GM04504 (cell line): ENCODE measurements around the gene CD36.
"Not testable (repeated sequence)": the region's sequence is repeated elsewhere in the genome, so short reads cannot be mapped to it uniquely, and the experiment has no call there.

Experiments
- DNase-seq: peaks from one replicate; pipeline ENCODE4 v3.0.0-alpha.2; 2012; ENCODE audit warnings: low read depth

Gene CD36

DNA sequence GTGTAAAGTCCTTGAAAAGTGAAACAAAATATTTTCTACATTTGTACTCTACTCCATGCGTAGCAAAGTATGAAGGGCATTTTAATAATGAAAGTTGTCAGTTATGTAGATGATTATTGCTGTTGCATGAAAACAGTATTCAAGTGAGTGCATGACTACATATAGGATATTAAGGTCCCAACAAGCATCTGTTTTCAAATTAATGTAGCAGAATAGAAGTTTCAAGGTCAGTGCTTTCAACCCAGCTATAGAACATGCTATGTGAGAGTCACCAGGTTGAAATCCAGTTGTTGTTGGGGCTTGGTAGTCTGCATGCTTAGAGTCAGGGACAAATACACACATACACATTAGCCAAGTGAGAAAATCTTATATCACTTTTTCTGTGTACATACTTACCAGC lies 14.8 kb downstream of the CD36 start:
- DNase-seq = no peak

GRCh38 chr7:80654887-80655340 lies 16.5 kb downstream of the CD36 start:
- DNase-seq = no peak

DNA sequence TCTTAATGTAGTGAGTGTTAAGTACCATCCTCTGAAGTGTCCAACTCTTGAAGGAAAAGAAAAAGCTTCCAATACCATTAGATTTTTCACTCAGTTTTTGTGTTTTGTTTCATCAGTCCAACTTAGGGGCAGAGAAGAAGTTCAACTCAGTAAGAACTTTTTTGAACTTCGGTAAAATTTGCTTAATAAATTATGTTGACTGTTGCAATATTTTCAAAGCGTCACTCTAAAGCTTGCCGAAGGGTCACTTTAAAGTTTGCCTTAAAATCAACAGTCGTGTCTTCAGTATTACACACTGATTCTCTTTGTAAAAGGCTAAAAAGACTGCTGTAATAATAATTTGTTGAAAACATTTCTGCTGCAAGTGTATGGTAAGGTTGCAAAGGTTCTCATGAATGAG lies 17.6 kb downstream of the CD36 start:
- no peak for DNase-seq

- DNase-seq = no peak
Measured at GRCh38 chr7:80659120-80660055, 20.9 kb downstream of the CD36 start.

- no peak for DNase-seq
Measured at GRCh38 chr7:80660939-80661338, 22.5 kb downstream of the CD36 start.

- DNase-seq = no peak
Measured at GRCh38 chr7:80661729-80662128, 23.3 kb downstream of the CD36 start.

DNA sequence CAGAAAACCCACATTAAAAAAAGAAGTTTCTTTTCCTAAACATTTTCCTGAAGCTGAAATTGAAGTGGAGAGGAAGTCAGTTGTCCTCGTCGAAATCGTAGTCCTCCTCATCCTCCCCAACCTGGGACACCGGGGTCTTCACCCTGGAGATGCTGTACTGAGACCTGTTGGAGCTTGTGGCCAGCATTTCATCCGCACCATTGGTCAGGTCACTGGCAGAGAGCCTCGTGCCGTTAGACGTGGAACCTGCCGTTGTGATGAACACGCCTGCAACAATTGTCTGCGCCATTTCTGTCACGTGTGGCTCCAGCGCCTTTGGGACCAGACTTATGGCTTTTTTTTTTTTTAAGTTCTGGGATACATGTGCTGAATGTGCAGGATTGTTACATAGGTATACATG lies 23.8 kb downstream of the CD36 start:
- no peak for DNase-seq

DNA sequence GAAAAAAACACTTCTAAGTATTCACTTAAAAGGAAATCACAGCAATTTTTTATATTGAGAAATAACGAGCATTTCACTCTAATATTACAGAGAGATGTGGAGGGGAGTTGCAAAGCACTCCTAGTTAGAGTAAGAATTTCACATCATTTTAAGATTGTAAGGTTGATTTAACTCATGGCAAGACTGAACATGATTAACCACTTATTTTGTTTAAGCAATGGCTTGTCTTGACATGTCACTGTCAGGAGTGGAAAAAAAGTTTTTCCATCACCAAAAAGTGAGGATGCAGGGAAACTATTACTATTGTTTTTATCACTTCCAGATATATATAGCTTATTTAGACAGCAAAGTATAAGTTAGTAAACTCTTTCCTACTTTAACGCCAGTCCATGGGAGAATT lies 27.1 kb downstream of the CD36 start:
- DNase-seq = no peak

GRCh38 chr7:80666376-80666775 lies 27.9 kb downstream of the CD36 start:
- DNase-seq = no peak

- DNase-seq = not testable (repeated sequence)
Measured at GRCh38 chr7:80669367-80669766, 30.9 kb downstream of the CD36 start.

DNA sequence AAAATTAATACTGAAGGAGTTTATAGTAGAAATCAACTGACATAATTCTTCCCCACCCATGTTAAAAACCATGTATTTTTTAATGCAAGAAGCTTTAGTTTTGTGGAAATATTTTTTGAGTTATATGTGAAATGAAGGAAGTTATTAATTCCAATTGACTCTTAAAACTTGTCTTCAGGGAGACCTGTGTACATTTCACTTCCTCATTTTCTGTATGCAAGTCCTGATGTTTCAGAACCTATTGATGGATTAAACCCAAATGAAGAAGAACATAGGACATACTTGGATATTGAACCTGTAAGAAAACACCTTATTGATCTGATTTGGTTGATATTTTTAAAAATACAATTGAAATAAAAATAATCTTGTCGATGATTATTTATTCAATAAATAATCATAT lies 33.3 kb downstream of the CD36 start:
- DNase-seq = no peak

DNA sequence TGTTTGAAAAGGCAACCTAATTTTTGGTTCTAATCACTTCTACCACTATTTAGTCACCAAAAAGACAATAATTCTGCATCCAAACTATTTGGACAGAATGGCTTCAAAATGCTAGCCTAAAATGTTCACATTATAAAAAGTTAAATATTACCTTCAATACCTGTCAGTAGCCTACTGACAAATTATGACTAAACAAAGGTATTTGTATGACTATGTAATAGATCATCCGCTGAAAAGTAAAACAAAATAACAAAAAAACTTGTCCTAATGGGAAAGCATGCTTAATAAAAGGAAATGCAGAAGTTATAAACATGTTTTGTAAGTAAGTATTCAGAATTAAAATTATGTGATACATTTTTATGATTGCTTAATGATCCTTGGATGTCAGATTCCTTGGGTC lies 36.6 kb downstream of the CD36 start:
- DNase-seq = no peak

DNA sequence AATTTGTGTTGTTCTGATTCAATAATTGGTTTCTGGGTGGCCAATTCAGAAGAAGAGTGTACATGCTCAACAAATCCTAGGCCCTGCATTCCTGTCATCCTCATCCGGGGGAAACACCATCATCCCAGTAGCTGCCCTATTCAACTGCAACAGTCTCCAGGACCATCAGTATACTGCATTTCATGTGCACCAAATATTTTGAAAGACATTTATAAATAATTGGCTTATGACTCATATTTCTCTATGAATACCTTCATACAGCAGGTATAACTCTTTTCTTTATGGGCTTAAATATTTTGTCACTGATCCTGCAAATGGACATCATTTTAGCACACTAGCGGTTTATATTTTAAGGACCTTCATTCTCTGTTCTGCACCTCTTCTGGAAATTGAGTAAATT lies 38.0 kb downstream of the CD36 start:
- no peak for DNase-seq

DNA sequence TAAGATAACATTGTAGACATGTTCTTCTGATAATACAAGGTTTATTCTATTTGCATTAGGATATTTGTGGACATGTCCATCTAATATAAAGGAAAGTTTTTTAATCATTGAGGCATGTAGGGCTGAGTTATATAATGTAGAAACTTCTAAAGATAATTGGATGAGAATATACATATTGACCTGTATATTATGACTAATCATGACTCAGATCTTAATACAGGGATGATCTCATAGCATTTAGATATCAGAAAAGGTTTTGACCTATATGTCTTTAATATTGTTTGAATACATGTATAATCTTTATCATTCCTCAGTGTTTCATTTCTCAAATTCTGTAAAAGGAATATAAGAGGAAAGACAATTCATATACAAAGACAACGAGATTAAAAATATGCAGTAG lies 39.2 kb downstream of the CD36 start:
- DNase-seq = no peak

DNA sequence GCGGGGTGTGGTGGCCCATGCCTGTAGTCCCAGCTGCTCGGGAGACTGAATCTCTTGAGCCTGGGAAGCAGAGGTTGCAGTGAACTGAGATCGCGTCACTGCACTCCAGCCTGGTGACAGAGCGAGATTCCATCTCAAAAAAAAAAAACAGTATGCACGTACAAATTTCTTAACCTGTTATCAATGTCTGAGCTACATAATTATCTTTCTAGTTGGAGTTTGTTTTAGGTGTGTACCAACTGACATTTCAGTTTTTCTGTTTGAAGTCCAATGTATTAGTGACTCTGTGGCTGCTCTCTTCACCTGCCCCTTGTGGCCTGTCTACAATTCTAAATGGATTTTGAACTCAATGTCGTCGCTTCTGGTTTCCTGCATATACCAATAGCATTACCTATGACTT lies 40.3 kb downstream of the CD36 start:
- no peak for DNase-seq

GRCh38 chr7:80679921-80680907 lies 41.8 kb downstream of the CD36 start:
- no peak for DNase-seq

DNA sequence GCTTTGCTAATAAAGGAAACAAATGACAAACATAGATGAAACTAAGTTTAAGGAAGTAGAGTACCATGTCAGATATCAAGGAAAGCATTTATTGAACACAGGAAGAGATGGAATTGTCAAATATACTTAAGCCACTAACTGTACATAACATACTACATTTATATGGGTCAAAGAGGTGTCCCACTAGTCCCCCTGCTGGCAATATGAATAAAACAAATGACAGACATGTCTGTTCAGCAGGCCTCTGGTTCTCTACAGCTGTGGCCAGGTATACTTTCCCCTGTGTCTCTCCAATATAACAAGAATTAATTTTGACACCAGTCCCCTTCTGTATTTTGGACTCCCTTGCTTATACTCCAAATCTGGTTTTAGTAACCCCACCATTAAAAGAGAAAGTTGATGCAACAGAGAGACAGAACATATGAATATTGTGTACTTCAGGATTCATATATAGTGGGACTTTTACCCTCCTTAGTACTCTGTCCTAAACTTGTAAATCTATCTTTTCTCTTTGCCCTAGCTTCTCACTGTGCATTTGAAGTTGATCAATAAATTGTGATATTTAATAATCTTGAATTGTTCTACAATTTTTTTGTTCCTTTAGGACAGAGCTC lies 42.9 kb downstream of the CD36 start:
- no peak for DNase-seq

GRCh38 chr7:80682744-80683143 lies 44.3 kb downstream of the CD36 start:
- DNase-seq = no peak

- no peak for DNase-seq
Measured at GRCh38 chr7:80686576-80686975, 48.1 kb downstream of the CD36 start.

- no peak for DNase-seq
Measured at GRCh38 chr7:80699045-80699638, 60.7 kb downstream of the CD36 start.

DNA sequence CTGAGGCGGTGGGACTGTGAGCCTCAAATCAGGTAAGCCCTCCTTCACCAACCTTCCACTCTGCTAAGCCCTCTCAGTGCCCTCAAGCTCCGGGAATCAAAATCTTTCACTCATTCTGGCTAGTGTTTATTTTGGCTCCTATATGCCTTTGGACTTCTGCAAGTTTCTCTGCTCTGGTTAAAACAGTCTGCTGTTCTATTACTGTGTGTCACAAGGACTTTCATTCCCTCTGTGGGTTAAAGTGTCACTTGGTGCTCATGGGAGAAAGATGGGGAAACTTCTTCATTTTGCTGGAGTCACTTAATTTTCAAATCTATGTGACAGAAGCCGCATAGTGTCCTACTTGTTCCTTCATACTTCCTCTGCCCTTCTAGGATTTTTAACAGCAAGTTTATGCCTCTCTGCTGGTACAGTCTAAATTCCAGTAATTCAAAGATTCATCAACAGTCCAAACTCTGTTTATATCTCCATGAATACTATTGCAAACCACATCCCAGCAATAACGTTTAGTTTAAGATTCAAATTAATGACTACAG lies 61.3 kb downstream of the CD36 start:
- DNase-seq = no peak

DNA sequence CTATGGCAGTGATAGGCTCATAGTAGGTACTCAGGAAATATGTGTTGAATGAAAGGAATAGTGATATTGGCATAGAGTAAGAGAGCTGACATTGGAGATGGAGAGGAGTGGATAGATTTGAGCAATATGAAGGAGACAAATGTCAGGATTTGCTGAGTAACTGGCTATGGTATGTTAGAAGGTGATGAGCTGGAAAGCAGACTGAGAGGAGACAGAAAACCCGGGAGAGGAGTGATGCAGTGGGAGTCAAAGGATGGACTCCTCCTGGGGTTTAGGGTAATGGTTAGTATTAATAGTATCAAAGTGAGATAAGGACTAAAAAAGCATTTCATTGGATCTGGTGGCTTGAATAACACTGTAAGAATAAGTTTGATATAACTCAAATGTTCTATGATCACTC lies 64.8 kb downstream of the CD36 start:
- DNase-seq = no peak
